Cardiac muscle cell (in vitro differentiated cells and primary cell): Measurements from ENCODE around the gene JOSD2. TPM values are rescaled to one million over a fixed set of nuclear protein-coding genes. Genes with fewer than 3 reads are reported as not detected.

Source experiments
- DNase-seq, 2 donors: peaks; one replicate each; pipeline versions ENCODE4 v3.0.0 to v3.0.0-alpha.2; 2010 to 2017; ENCODE audit warnings: low read depth in 1 of 2, low spot score in 1 of 2
- H3K27ac ChIP-seq: fragments of 200-600 bp; sonication (generic); 2 replicates; pipeline ENCODE4 v1.5.1; 2016
- H3K27me3 ChIP-seq: fragments of 200-600 bp; sonication (generic); 2 replicates; pipeline ENCODE4 v1.6.0; 2016; ENCODE audit warnings: control low read depth
- H3K36me3 ChIP-seq: fragments of 200-600 bp; sonication (generic); 2 replicates; pipeline ENCODE4 v1.5.1; 2016; ENCODE audit warnings: control low read depth
- H3K4me1 ChIP-seq: fragments of 200-600 bp; sonication (generic); 2 replicates; pipeline ENCODE4 v1.8.1; 2017; ENCODE audit warnings: low read depth, mild to moderate bottlenecking, mixed run types
- H3K4me3 ChIP-seq: fragments of 200-600 bp; sonication (generic); 2 replicates; pipeline ENCODE4 v1.5.1; 2016; ENCODE audit warnings: mild to moderate bottlenecking
- H3K9me3 ChIP-seq: fragments of 200-600 bp; sonication (generic); 2 replicates; pipeline ENCODE4 v1.5.1; 2017; ENCODE audit warnings: low read depth, mild to moderate bottlenecking, control low read depth
- CTCF ChIP-seq: IDR thresholded peaks from 2 replicates; pipeline ENCODE4 v1.5.1; 2012; ENCODE audit warnings: low read depth, mild to moderate bottlenecking, low read length
- polyA plus RNA-seq: library from polyadenylated mRNA; unstranded; fragments of >200 nt; fragmentation: Nextera tagmentation; extraction: Ambion mirVana; gene quantifications from 2 replicates; pipeline ENCODE4 v1.2.1, GENCODE V29; 2016
- total RNA-seq: library from RNA; depleted of rRNA; stranded (reverse); fragments of >200 nt; gene quantifications from 2 replicates; pipeline ENCODE4 v1.2.3, GENCODE V29; 2016

JOSD2 gene
- total and polyA plus RNA-seq, 2 experiments from 2014 or later = 21.4 to 44.8 TPM

GRCh38 chr19:50468818-50469217, 42.2 kb downstream of the JOSD2 start:
- Histone ChIP-seq H3K9me3 (no peaks in the 10 kb centered on the region), H3K27ac (no peak overlapping the region), H3K36me3 (no peaks in the 10 kb centered on the region), H3K4me1 (no peaks in the 10 kb centered on the region), H3K27me3 (no peaks in the 10 kb centered on the region), H3K4me3 (no peak overlapping the region)
- no peak for TF ChIP-seq CTCF
- DNase-seq = no peak

DNA sequence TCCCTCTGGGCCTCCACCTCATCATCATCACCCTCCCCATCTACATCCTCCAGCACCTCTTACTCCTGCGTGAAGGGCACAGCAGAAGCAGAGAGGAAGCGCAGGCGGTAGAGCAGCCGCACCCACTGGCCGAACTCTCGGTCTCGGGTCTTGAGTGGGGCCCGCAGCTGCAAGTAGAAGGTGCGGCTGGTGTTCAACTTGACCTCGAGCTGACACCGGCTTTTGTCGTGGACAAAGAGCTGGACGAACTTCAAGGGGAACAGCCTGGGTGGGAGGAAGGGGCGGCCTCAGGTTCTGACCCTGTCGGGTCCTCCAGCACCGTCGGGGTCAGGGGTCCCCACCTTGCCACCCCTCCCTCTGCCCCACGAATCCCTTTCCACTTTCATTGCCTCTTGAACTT, 43.4 kb downstream of the JOSD2 start:
- H3K27ac ChIP-seq = no peak overlapping the region
- no peaks in the 10 kb centered on the region for H3K4me1 ChIP-seq
- no peak for TF ChIP-seq CTCF
- no peak for DNase-seq
- H3K27me3 ChIP-seq = no peaks in the 10 kb centered on the region
- no peak overlapping the region for H3K4me3 ChIP-seq
- no peaks in the 10 kb centered on the region for H3K9me3 ChIP-seq
- H3K36me3 ChIP-seq = no peaks in the 10 kb centered on the region

- H3K27me3 ChIP-seq = no peaks in the 10 kb centered on the region
- no peak for DNase-seq
- no peaks in the 10 kb centered on the region for H3K36me3 ChIP-seq
- no peak overlapping the region for H3K4me3 ChIP-seq
- no peak for TF ChIP-seq CTCF
- no peak overlapping the region for H3K27ac ChIP-seq
- H3K9me3 ChIP-seq = no peaks in the 10 kb centered on the region
- no peaks in the 10 kb centered on the region for H3K4me1 ChIP-seq
These were observed 44.3 kb downstream of the JOSD2 start for GRCh38 chr19:50466706-50467039.

GRCh38 chr19:50465986-50466705, 44.8 kb downstream of the JOSD2 start:
- H3K27me3 ChIP-seq = no peaks in the 10 kb centered on the region
- H3K4me1 ChIP-seq = no peaks in the 10 kb centered on the region
- no peaks in the 10 kb centered on the region for H3K36me3 ChIP-seq
- H3K27ac ChIP-seq = no peak overlapping the region
- no peaks in the 10 kb centered on the region for H3K9me3 ChIP-seq
- H3K4me3 ChIP-seq = no peak overlapping the region
- DNase-seq = peak in 1 of 2 donors; percentile 66
- TF ChIP-seq CTCF = no peak

GRCh38 chr19:50465000-50465399, 46.0 kb downstream of the JOSD2 start:
- DNase-seq = no peak
- H3K36me3 ChIP-seq = no peaks in the 10 kb centered on the region

More at GRCh38 chr19:50465000-50465399, 46.0 kb downstream of the JOSD2 start:
- Histone ChIP-seq H3K4me1 (no peaks in the 10 kb centered on the region), H3K4me3 (no peak overlapping the region), H3K9me3 (no peaks in the 10 kb centered on the region), H3K27me3 (no peaks in the 10 kb centered on the region), H3K27ac (no peak overlapping the region)
- no peak for TF ChIP-seq CTCF
